ENCODE measurements around the gene FAM83F.

The FAM83F gene

DNA sequence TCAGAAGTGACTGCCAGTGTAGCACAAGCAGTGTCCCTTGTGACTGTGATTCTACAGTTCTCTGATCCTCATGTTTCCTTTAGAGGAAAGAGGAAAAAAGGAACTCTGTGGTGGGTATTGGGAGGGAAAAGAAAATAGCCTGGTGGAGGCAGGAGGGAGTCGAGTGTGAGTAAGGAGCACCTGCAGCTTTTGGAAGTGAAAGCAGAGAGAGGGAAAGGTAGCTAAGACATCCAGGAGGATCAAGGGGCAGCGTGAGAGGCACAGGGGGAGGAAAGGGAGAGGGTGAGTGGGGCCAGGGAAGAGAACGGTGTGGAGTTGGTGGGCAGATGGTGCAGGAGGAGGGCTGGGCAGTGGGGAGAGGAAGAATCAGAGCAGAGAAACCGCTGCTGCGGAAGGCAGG lies 22.1 kb upstream of the FAM83F start:
- H3K36me3 ChIP-seq (ENCODE audit: low read length): no peaks in the 10 kb centered on the region

DNA sequence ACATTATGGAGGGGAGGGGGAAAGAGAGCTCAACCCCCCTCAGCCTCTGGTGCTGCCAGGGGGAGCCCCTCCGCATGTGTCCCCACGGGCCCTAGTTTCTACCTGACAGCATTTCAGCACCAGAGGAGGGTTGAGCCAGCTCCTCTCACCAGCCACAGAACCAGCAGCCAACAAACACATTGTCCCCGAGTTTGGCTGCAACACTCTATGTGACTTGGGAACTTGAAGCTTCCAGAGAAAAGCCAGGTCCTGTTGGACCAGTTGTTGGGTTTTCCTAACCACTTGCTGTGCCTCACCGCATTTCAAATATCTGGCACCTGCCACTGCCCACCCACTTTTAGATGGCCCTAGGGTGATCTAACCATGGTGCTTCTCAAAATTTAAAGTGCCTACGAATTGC lies 21.1 kb upstream of the FAM83F start:
- Histone ChIP-seq H3K4me3 (ENCODE audit: insufficient read depth, low read length, poor library complexity, severe bottlenecking) (no peak overlapping the region), H4K20me1 (ENCODE audit: low read depth, low read length) (no peaks in the 10 kb centered on the region), H3K36me3 (ENCODE audit: low read length) (no peaks in the 10 kb centered on the region), H3K9me2 (replicated peaks; ENCODE audit: insufficient read depth, low read length) (no peaks in the 10 kb centered on the region), H3K27ac (ENCODE audit: low read depth, low read length) (no peak overlapping the region), H3K4me2 (ENCODE audit: low read depth, low read length, poor library complexity, severe bottlenecking) (no peak overlapping the region), H2AFZ (ENCODE audit: low read depth, low read length, severe bottlenecking) (no peak overlapping the region), H3K9ac (ENCODE audit: low read length) (no peak overlapping the region), H3K9me3 (ENCODE audit: insufficient read depth, low read length) (no peaks in the 10 kb centered on the region), H3K79me2 (ENCODE audit: insufficient read depth, low read length) (no peaks in the 10 kb centered on the region), H3K27me3 (ENCODE audit: low read length) (no peaks in the 10 kb centered on the region), H3F3A (ENCODE audit: insufficient read depth) (no peaks in the 10 kb centered on the region)
- TF ChIP-seq CTCF (IDR thresholded peaks at IDR 0.05; ENCODE audit: insufficient read depth, low read length, poor library complexity, severe bottlenecking) (no peak), EZH2phosphoT487 (conservative IDR thresholded peaks at IDR 0.05; ENCODE audit: low read length) (no peak)

More for the DNA sequence above, 22.1 kb upstream of the FAM83F start:
- Histone ChIP-seq H3K9me3 (ENCODE audit: insufficient read depth, low read length) (no peaks in the 10 kb centered on the region), H2AFZ (ENCODE audit: low read depth, low read length, severe bottlenecking) (no peak overlapping the region), H3K9me2 (replicated peaks; ENCODE audit: insufficient read depth, low read length) (no peaks in the 10 kb centered on the region), H4K20me1 (ENCODE audit: low read depth, low read length) (no peaks in the 10 kb centered on the region), H3K4me2 (ENCODE audit: low read depth, low read length, poor library complexity, severe bottlenecking) (no peak overlapping the region), H3K4me3 (ENCODE audit: insufficient read depth, low read length, poor library complexity, severe bottlenecking) (no peak overlapping the region), H3K79me2 (ENCODE audit: insufficient read depth, low read length) (no peaks in the 10 kb centered on the region), H3K27ac (ENCODE audit: low read depth, low read length) (no peak overlapping the region), H3K9ac (ENCODE audit: low read length) (no peak overlapping the region), H3K27me3 (ENCODE audit: low read length) (no peaks in the 10 kb centered on the region), H3F3A (ENCODE audit: insufficient read depth) (no peaks in the 10 kb centered on the region)
- TF ChIP-seq EZH2phosphoT487 (conservative IDR thresholded peaks at IDR 0.05; ENCODE audit: low read length): no peak
- TF ChIP-seq CTCF (IDR thresholded peaks at IDR 0.05; ENCODE audit: insufficient read depth, low read length, poor library complexity, severe bottlenecking): no peak

- Histone ChIP-seq H3K9me3 (ENCODE audit: insufficient read depth, low read length) (no peaks in the 10 kb centered on the region), H3K4me3 (ENCODE audit: insufficient read depth, low read length, poor library complexity, severe bottlenecking) (no peak overlapping the region), H3K27me3 (ENCODE audit: low read length) (no peaks in the 10 kb centered on the region), H4K20me1 (ENCODE audit: low read depth, low read length) (no peaks in the 10 kb centered on the region), H2AFZ (ENCODE audit: low read depth, low read length, severe bottlenecking) (no peak overlapping the region), H3K79me2 (ENCODE audit: insufficient read depth, low read length) (no peaks in the 10 kb centered on the region), H3K36me3 (ENCODE audit: low read length) (no peaks in the 10 kb centered on the region), H3K9ac (ENCODE audit: low read length) (no peak overlapping the region), H3F3A (ENCODE audit: insufficient read depth) (no peaks in the 10 kb centered on the region), H3K4me2 (ENCODE audit: low read depth, low read length, poor library complexity, severe bottlenecking) (no peak overlapping the region), H3K27ac (ENCODE audit: low read depth, low read length) (no peak overlapping the region), H3K9me2 (replicated peaks; ENCODE audit: insufficient read depth, low read length) (no peaks in the 10 kb centered on the region)
- TF ChIP-seq CTCF (IDR thresholded peaks at IDR 0.05; ENCODE audit: insufficient read depth, low read length, poor library complexity, severe bottlenecking) (no peak), EZH2phosphoT487 (conservative IDR thresholded peaks at IDR 0.05; ENCODE audit: low read length) (no peak)
These were observed 20.7 kb upstream of the FAM83F start for GRCh38 chr22:39974065-39974464.
